CD14-positive monocyte (primary cell): Measurements from ENCODE around the gene PIK3R1. TPM values are rescaled to one million over a fixed set of nuclear protein-coding genes. Genes with fewer than 3 reads are reported as not detected.

Source experiments
- DNase-seq, 3 donors: peaks; one replicate each; pipeline ENCODE4 v3.0.0-alpha.2; 2011 to 2022
- H2AFZ ChIP-seq: 2 replicates; pipeline ENCODE4 v1.6.0; 2012; ENCODE audit warnings: mild to moderate bottlenecking, low read depth, low read length, inconsistent platforms; ENCODE audit not compliant: insufficient read depth, poor library complexity, severe bottlenecking
- H3K27ac ChIP-seq, 2 donors: 1 replicate in 1 of 2; 2 replicates in 1 of 2; pipeline ENCODE4 v1.5.1; 2012 to 2013; ENCODE audit warnings: low read length in 2 of 2, control low read depth in 1 of 2, inconsistent platforms in 1 of 2, low read depth in 1 of 2, mild to moderate bottlenecking in 1 of 2
- H3K27me3 ChIP-seq, 2 donors: one replicate each; pipeline versions ENCODE4 v1.6.0 to v1.6.1; 2011 to 2013; ENCODE audit warnings: low read length in 2 of 2; ENCODE audit not compliant: control insufficient read depth in 2 of 2, insufficient read depth in 2 of 2
- H3K36me3 ChIP-seq, 2 donors: replicated peaks in 1 of 2; 1 replicate in 1 of 2; 2 replicates in 1 of 2; pipeline versions ENCODE4 v1.5.1 to v1.6.1; 2012 to 2013; ENCODE audit warnings: low read length in 2 of 2, control low read depth in 1 of 2, inconsistent platforms in 1 of 2, mild to moderate bottlenecking in 1 of 2; ENCODE audit not compliant: insufficient read depth in 2 of 2, control insufficient read depth in 1 of 2
- H3K4me1 ChIP-seq, 2 donors: 1 replicate in 1 of 2; 2 replicates in 1 of 2; pipeline versions ENCODE4 v1.5.1 to v1.6.1; 2012 to 2013; ENCODE audit warnings: low read length in 2 of 2, control low read depth in 1 of 2, inconsistent platforms in 1 of 2, mild to moderate bottlenecking in 1 of 2, moderate library complexity in 1 of 2; ENCODE audit not compliant: insufficient read depth in 2 of 2, control insufficient read depth in 1 of 2
- H3K4me2 ChIP-seq: replicated peaks from 2 replicates; pipeline ENCODE3; 2012; ENCODE audit warnings: low read length, moderate library complexity, mild to moderate bottlenecking; ENCODE audit not compliant: poor library complexity, severe bottlenecking; ENCODE audit errors: extremely low read depth
- H3K4me3 ChIP-seq, 3 experiments: fragments of 200-600 bp in 1 of 3; sonication (generic) in 1 of 3; replicated peaks in 1 of 3; 1 replicate in 2 of 3; 2 replicates in 1 of 3; pipeline ENCODE4 v1.5.1; 2011 to 2013; ENCODE audit warnings: low read length in 3 of 3, mild to moderate bottlenecking in 3 of 3, control low read depth in 2 of 3, low read depth in 2 of 3, inconsistent platforms in 1 of 3, moderate library complexity in 1 of 3
- H3K79me2 ChIP-seq: 2 replicates; pipeline ENCODE4 v1.6.0; 2012; ENCODE audit warnings: mild to moderate bottlenecking, control low read depth, inconsistent platforms, low read length, moderate library complexity; ENCODE audit not compliant: insufficient read depth
- H3K9ac ChIP-seq: 2 replicates; pipeline ENCODE4 v1.6.0; 2017; ENCODE audit warnings: low read length, mild to moderate bottlenecking; ENCODE audit not compliant: insufficient read depth, poor library complexity, severe bottlenecking
- H3K9me3 ChIP-seq, 2 donors: replicated peaks in 1 of 2; 1 replicate in 1 of 2; 2 replicates in 1 of 2; pipeline versions ENCODE4 v1.5.1 to v1.6.1; 2012 to 2013; ENCODE audit warnings: low read length in 2 of 2, control low read depth in 1 of 2; ENCODE audit not compliant: control insufficient read depth in 1 of 2, insufficient read depth in 1 of 2
- H4K20me1 ChIP-seq: 2 replicates; pipeline ENCODE4 v1.6.0; 2012; ENCODE audit warnings: mild to moderate bottlenecking, low read length, control low read depth, moderate library complexity; ENCODE audit not compliant: insufficient read depth
- H3K27ac Mint-ChIP-seq, 7 donors: one replicate each; pipeline ENCODE4 v1.8.0; 2020; ENCODE audit warnings: mild to moderate bottlenecking in 7 of 7, mixed read lengths in 7 of 7, moderate library complexity in 6 of 7, inconsistent platforms in 2 of 7
- H3K27me3 Mint-ChIP-seq, 3 donors: one replicate each; pipeline ENCODE4 v1.8.0; 2021 to 2022; ENCODE audit warnings: low read depth in 3 of 3, mild to moderate bottlenecking in 3 of 3, mixed read lengths in 3 of 3, moderate library complexity in 3 of 3, inconsistent platforms in 1 of 3
- H3K36me3 Mint-ChIP-seq, 2 donors: one replicate each; pipeline ENCODE4 v1.8.0; 2020; ENCODE audit warnings: mixed read lengths in 2 of 2, inconsistent platforms in 1 of 2, mild to moderate bottlenecking in 1 of 2
- H3K4me1 Mint-ChIP-seq: one replicate; pipeline ENCODE4 v1.8.0; 2020; ENCODE audit warnings: mild to moderate bottlenecking, mixed read lengths
- H3K4me3 Mint-ChIP-seq, 2 donors: one replicate each; pipeline ENCODE4 v1.8.0; 2020; ENCODE audit warnings: mild to moderate bottlenecking in 2 of 2, mixed read lengths in 2 of 2, moderate library complexity in 1 of 2
- H3K9me3 Mint-ChIP-seq, 7 donors: one replicate each; pipeline ENCODE4 v1.8.0; 2020 to 2022; ENCODE audit warnings: mixed read lengths in 7 of 7, mild to moderate bottlenecking in 6 of 7, moderate library complexity in 6 of 7, inconsistent platforms in 2 of 7
- WGBS: methylation state at CpG from one replicate; pipeline ENCODE4 v1.1.5; 2013; ENCODE audit warnings: missing lambda C conversion rate; ENCODE audit not compliant: insufficient coverage; 5-methylcytosine and 5-hydroxymethylcytosine counted together
- intact Hi-C, 2 donors: fragments of 100-400 bp; cut with micrococcal nuclease; formaldehyde crosslinking; loops; one replicate each; pipeline versions ENCODE4 v1.15.0 to v1.15.1; 2023
- polyA plus RNA-seq, 3 donors: library from polyadenylated mRNA; depleted of rRNA in 1 of 3; unstranded in 2 of 3; stranded (reverse) in 1 of 3; fragments of 300-500 nt in 2 of 3; fragments of >200 nt in 1 of 3; fragmentation: Illumina TruSeq in 2 of 3; gene quantifications; 1 replicate in 2 of 3; 2 replicates in 1 of 3; pipeline ENCODE4 v1.2.3, GENCODE V29; 2012 to 2021
- TF ChIP-seq, protein P1 (sequence below): fragments of 200-600 bp; IDR thresholded peaks from one replicate; pipeline ENCODE4 v1.8.0; 2022; ENCODE audit warnings: antibody characterized with exemption, mild to moderate bottlenecking

The PIK3R1 gene
- polyA plus RNA-seq, 3 donors: 9.5 to 25.5 (median 10.5) TPM

DNA sequence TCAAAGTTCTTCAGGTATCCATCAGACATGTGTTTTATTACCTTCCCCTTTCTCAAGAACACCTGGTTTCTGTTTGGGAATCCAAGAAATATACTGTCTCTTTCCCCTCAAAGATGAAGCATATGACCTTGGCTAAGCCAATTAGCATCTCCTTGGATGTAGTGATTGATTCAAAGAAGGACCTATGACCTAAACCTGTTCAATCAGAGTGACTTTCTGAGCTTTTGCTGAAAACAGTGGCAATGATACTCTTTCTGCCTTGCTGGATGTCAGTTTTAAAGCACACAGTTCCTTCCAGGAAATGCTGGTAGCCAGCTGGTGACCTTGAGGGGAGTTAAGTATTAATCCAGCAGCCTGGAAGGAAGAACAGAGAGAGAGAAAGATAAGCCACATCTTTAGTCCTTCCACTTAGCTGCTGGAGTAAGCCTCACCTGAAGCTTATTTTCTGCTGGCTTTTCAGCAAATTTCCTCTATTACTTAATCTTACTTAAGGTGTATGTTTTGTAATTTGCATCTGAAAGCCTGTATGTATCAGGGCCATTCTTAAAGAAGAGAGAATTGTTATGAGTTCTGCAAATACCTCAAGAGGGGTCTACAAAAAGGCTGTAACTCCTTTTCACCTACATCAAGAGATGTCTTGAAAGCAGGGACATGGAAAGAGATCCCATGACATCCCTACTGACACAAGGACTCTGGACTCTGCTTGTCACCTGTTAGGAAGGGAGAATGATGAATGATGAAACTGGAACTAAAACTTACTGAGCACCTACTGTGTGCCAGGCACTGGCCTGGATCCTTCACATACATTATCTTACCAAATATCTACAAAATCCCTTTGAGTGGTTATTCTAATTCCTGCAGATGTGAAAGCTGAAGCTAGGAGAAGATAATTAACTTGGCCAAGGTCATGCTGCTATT, 35.2 kb upstream of the PIK3R1 start:
- no peak overlapping the region for H3K27ac Mint-ChIP-seq
- H3K4me1 ChIP-seq: no peaks in the 10 kb centered on the region
- TF ChIP-seq, protein P1, sequence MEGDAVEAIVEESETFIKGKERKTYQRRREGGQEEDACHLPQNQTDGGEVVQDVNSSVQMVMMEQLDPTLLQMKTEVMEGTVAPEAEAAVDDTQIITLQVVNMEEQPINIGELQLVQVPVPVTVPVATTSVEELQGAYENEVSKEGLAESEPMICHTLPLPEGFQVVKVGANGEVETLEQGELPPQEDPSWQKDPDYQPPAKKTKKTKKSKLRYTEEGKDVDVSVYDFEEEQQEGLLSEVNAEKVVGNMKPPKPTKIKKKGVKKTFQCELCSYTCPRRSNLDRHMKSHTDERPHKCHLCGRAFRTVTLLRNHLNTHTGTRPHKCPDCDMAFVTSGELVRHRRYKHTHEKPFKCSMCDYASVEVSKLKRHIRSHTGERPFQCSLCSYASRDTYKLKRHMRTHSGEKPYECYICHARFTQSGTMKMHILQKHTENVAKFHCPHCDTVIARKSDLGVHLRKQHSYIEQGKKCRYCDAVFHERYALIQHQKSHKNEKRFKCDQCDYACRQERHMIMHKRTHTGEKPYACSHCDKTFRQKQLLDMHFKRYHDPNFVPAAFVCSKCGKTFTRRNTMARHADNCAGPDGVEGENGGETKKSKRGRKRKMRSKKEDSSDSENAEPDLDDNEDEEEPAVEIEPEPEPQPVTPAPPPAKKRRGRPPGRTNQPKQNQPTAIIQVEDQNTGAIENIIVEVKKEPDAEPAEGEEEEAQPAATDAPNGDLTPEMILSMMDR: no peak
- H3K4me1 Mint-ChIP-seq: peaks cover 2% of the 10 kb centered on the region
- no peaks in the 10 kb centered on the region for H3K36me3 Mint-ChIP-seq
- no peaks in the 10 kb centered on the region for H3K27me3 ChIP-seq
- H3K4me3 ChIP-seq: no peak overlapping the region
- H3K9me3 Mint-ChIP-seq: peaks cover 0 to 9% (median 0%) of the 10 kb centered on the region in 7 donors
- H3K79me2 ChIP-seq: no peaks in the 10 kb centered on the region
- H2AFZ ChIP-seq: no peak overlapping the region
- no peak overlapping the region for H3K4me3 Mint-ChIP-seq
- intact Hi-C loops: no loop called here
- no peak overlapping the region for H3K4me2 ChIP-seq
- H3K9ac ChIP-seq: no peak overlapping the region
- H3K36me3 ChIP-seq: no peaks in the 10 kb centered on the region
- no peaks in the 10 kb centered on the region for H4K20me1 ChIP-seq
- no peaks in the 10 kb centered on the region for H3K9me3 ChIP-seq
- peaks cover 0 to 1% (median 0%) of the 10 kb centered on the region in 3 donors for H3K27me3 Mint-ChIP-seq
- no peak for DNase-seq
- no peak overlapping the region for H3K27ac ChIP-seq

DNA sequence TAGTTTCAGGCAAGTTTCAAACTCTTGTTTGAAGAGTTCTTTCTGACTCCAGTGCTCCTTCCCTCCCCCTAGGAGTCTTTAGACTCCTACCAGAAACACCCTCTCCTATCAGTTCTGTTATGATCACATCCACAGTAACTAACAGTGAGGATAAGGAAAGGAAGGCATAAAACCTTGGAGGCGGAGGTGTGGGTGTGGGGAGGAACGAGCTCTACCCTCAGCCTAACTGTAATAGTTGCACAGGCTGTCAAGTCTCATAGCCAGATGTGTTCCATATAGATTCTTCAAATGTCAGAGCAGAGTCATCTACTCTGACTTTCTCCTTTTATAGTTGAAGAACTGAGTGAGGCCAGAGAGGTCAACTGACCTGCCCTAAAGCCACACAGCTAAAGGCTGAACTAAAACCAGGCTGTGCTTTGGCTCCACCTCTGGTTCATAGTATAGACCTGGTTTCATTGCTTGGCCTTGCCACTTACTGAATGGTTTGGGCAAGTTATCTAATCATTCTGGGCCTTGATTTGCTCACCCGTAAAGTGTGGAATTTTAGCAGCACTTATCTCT, 34.4 kb upstream of the PIK3R1 start:
- no peak overlapping the region for H3K27ac Mint-ChIP-seq
- no peaks in the 10 kb centered on the region for H3K36me3 Mint-ChIP-seq
- Histone ChIP-seq H3K9ac (no peak overlapping the region), H3K27ac (no peak overlapping the region), H3K79me2 (no peaks in the 10 kb centered on the region), H3K9me3 (no peaks in the 10 kb centered on the region), H3K36me3 (no peaks in the 10 kb centered on the region), H3K4me3 (no peak overlapping the region), H3K27me3 (no peaks in the 10 kb centered on the region), H3K4me1 (no peaks in the 10 kb centered on the region), H2AFZ (no peak overlapping the region), H3K4me2 (no peak overlapping the region), H4K20me1 (no peaks in the 10 kb centered on the region)
- peaks cover 2% of the 10 kb centered on the region for H3K4me1 Mint-ChIP-seq
- TF ChIP-seq, protein P1: no peak
- H3K4me3 Mint-ChIP-seq: no peak overlapping the region
- H3K9me3 Mint-ChIP-seq: peaks cover 0 to 14% (median 2%) of the 10 kb centered on the region in 7 donors
- WGBS: no CpG with 5 or more reads among the region's 3 CpGs
- no peak for DNase-seq
- peaks cover 0 to 1% (median 0%) of the 10 kb centered on the region in 3 donors for H3K27me3 Mint-ChIP-seq
- intact Hi-C loops: no loop called here
